ENCODE results near the gene SERPIND1.
"Not testable (repeated sequence)": the region's sequence is repeated elsewhere in the genome, so short reads cannot be mapped to it uniquely, and the experiment has no call there.

Gene SERPIND1

DNA sequence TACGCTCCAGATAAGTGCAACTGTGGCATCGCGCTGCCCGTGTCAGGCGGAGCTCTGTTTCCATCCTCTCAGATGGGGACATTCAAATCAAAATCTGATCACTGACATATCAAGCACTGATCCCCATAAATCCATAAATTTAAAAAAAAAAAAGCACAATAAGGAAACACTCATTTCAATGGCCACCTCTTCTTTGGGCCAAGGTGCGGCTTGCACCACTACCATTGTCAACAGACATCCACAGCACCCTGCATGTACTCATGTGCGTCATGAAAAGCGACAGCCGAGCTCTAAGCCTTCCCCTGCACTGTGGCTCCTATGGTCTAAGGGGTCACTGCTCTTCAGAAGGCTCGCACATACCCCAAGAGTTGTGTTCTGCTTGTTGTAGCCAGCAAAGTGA, 26.7 kb upstream of the SERPIND1 start:
- DNase-seq (ENCODE audit: low read depth) = no peak

DNA sequence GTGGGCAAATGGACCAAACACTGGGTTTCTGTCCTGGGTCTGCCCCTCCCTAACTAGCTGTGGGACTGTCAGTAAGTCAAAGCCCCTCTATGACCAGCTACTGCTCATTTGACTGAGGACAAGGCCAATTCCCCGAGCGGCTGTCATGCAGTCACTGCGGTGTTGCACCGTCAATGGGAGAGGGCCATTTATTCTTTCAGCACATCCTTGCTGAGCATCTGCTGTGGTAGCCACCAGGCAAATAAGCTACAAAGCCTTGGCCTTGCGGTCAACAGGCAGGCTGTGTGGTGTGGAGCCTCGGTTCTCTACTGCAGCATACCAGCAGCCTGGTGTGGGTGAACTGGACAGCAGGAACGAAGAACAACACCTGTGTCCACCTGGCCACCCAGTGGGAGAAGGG, 25.8 kb upstream of the SERPIND1 start:
- no peak for DNase-seq (ENCODE audit: low read depth)

DNA sequence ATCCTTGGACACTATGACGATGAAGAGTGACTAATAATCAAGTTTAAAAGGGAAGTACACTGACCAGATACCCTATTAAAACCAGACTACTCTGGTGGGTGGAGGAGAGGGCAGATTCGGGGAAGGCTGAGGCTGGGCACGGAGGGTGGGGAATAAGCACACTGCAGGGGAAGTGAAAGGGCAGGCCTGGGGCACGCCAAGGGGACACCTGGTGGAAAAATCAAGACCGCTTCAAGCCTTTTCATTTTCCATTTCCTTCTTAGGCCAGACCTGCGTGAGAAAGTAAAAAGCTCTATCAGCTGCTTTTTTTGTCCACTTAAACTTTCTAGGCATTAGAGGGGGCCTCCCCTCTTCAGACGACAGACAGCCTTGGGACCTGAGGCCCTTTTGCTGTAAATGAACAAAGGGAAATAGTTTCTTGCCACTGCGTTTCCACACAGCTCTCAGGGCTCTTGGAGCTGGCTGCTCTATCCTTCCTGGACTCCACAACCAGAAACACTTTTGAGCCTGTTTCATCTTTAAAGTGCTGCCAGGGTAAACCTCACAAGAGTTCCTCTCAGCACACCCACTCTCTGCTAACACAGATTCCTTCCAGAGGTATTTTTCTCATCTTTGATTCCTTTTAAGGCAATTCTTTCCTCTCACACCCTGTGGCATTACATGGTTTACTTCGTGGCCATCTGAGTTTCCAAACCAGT, 25.0 kb upstream of the SERPIND1 start:
- no peak for DNase-seq (ENCODE audit: low read depth)

DNA sequence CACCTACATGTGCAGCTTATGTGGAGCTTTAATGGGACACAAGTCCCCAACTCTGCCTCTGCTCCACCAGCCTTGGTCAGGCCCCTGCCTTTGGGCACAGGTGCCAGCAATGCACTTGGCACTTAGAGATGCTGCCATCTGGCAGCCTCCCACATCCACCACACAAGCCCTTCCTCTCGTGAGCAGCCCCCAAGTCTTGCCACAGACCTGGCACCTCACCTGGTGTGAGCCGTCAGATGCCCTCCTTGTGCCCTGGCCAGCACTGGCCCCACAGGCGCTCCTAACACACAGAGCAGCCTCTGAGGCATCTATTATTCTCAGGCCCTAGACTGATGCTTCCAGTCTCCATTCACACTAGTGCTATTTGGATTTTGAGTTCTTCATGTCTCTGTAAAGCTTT, 24.5 kb upstream of the SERPIND1 start:
- no peak for DNase-seq (ENCODE audit: low read depth)

DNA sequence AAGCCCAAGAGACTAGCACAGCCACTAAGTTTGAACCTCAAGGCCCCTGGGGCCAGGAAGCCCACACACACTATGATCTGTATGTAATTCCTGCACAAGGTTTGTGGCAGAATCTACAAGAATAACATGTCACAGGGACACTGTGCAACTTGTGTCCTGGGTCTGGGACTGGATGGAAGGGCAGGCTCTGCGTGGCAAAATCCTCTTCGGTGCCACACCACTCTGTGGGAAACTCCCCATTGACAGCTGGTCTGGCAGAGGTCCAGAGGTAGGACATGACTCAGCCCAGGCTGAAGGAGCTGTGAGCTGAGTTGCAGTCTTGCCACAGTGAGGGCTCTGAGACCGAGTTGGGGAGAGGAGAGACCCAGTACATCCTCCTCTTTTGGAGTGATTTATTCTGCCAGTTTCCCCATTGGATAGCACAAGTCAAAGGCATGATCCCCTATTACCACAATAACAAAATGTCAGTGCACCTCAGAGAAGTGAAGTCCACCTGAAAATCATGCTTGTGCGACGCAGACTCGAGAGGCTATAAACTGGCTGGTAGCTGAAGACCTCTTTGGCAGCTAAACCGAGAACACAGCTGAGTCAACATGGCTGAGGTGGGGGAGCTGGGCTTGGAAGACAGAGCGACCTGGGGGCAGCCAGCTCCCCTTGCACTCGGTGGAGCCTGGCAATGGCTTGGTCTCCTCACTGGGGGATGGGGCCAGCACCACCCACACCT, 23.3 kb upstream of the SERPIND1 start:
- DNase-seq (ENCODE audit: low read depth) = peak; percentile 77

DNA sequence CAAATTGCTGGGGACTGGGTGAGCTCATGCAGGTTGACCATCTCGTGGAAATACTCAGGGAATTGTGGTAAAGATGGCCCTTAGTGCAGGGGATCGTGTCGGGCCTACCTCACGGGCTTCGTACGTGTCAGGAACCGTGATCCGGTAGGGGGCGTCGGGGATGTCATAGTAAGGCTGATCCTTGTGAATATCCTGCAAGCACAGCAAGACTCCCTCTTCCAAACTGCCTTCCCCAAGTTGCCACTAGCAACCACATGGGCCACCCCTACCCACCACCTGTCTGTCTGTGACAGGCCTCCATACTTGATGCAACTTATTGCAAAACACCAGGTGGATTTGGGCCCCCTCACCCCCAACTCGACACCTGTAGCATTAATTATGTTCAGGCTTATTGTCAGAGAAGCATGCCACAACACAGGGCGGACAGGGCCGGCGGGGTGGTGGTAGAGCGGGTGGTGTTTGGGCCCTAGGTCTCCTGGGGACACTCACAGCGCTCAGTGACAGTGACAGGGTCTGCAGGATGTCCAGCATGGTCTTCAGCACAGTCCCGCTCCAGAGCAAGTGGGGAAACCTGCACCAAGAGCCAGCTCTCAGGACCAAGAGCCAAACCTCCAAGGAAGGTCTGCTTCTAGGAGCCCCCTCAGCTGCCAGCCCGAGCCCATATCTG, 22.6 kb upstream of the SERPIND1 start:
- no peak for DNase-seq (ENCODE audit: low read depth)

DNA sequence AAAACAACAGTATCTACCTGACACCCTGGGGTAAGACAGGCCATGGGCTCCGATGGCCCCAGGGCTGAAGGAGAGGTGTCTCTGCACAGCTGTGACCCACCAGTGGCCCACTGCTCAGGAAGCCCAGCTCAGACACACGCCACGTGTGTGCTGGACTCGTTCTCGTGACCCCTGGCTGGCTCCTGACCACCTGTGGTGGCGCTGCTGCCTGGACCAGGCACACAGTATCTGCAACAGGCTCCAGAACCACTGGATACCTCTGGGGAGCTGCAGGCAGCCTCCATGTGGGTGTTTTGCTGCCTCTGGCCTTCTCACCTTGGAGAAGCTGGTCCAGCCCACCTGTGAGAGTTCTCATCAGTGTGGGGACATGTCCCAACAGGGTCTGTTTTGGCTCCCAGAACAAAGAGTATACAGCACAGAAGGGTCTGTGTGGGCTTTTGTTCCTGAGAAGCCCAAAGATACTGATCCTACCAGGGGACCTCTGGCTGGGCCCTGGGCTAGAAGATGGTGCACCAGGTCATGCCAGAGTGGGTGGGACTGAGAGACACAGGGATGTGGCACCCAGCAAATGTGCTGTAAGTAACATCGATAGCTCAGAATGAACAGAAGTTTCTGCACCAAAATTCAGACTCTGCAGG, 21.7 kb upstream of the SERPIND1 start:
- no peak for DNase-seq (ENCODE audit: low read depth)

DNA sequence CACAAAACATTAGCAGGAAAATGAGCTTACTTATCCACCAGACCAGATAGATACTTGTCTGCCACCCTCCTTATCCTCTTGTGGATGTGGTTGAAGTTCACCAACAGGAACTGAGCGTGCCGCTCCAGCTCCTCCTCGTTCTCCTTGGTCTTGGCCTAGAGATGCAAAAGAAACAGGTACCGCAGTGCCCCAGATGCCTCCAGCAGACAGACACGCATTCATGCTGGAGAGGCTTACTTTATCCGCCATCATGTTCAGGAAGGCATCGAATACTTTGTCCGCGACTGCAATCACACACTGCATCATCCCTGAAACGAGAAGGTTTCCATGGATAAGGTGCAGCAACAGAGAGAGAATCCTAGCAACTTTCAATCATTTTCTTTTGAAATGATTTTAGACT, 21.0 kb upstream of the SERPIND1 start:
- DNase-seq (ENCODE audit: low read depth) = no peak

DNA sequence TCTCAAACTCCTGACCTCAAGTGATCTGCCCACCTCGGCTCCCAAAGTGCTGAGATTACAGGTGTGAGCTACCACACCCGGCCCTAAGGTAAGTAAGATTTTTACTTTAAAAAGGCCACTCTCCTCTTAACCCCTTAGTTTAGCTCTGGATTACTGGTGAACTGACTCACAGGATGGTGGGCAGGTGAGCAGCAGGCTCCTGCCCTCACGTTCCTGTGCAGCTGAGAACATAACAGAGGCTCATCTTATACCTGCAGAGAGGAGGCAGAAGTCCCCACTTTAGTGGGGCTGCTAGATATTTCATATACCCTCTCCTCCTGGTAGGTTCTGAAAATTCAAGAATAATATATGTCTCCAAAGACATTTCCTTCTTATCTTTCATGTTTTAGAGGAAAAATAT, 17.1 kb upstream of the SERPIND1 start:
- no peak for DNase-seq (ENCODE audit: low read depth)

DNA sequence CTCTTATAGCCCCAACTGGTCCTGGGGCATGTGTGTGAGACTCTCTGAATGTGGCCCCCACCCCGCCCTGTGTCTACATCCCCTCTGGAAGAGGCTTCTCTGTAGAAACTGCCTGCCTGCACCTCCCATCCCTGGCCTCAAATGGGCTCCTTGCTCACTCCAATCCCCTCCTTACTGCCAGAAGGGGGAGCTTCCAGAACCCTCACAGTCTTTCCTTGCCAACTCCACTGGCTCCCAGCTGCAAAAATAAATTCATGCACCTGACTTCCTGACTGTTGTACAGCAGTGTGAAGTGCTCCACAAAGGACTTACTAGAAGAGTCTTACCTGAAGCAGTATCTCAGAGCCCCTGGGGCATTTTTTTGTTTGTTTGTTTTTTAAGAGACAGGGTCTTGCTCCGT, 15.2 kb upstream of the SERPIND1 start:
- no peak for DNase-seq (ENCODE audit: low read depth)

DNA sequence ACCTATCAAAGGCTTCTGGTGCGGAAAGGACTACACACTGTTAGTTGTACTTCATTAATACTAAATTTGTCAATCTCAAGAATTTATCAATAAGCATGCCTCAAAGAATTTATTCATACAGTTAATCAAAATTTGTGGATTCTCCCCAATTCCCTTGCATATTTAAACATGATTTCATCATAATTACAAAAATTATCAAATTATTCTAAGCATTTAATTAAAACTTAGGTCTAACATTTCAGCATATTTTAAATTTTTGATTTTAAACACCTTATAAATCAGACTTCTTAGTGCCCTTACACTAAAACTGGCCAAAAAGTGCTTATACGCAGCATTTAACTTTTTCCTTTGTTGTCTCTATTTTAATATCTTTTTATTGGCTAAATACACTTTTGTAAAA, 13.8 kb upstream of the SERPIND1 start:
- no peak for DNase-seq (ENCODE audit: low read depth)

DNA sequence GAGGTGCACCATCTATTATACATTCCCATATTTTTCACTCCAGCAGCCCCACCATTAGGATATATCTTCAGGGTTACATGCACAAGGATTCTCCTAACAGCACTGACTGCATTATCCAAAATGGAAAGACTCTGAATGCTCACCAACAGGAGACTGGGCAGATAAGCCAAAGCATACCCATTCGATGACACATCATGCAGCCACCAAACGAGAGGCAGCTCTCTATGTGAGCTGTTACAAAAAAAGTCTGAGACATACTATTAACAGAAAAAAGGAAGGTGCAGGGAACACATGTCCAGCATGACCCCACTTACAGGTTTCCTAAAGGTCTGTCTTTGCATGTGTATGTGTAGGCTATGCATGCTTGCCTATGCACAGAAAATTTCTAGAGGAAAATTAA, 12.4 kb upstream of the SERPIND1 start:
- DNase-seq (ENCODE audit: low read depth) = no peak

DNA sequence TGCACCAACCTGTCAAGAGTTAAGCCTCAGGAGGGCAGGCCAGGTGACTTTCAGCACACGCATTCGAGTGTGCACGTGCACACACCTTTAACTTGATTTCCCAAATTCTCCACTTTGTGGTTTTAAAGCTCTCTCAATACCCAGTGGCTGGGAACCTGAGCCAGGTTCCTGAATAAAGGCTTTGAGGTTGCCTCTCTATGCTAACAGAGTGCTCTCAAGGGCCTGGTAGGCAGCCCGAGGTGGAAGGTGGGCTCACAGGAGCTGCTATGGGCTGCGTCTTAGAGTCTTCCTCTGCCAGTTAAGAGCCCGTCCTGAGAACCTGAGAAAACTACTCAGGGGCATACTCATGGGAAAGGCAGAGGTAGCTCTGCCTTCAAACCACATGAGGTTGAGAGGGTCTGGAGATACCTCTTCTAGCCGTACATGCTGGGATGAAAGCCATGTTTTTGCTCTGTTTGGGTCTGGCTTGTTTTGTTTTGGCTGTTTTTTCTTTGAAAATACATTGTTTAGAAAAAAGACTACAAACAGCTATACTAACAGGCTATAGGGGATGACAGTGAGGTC, 11.6 kb upstream of the SERPIND1 start:
- DNase-seq (ENCODE audit: low read depth) = no peak

DNA sequence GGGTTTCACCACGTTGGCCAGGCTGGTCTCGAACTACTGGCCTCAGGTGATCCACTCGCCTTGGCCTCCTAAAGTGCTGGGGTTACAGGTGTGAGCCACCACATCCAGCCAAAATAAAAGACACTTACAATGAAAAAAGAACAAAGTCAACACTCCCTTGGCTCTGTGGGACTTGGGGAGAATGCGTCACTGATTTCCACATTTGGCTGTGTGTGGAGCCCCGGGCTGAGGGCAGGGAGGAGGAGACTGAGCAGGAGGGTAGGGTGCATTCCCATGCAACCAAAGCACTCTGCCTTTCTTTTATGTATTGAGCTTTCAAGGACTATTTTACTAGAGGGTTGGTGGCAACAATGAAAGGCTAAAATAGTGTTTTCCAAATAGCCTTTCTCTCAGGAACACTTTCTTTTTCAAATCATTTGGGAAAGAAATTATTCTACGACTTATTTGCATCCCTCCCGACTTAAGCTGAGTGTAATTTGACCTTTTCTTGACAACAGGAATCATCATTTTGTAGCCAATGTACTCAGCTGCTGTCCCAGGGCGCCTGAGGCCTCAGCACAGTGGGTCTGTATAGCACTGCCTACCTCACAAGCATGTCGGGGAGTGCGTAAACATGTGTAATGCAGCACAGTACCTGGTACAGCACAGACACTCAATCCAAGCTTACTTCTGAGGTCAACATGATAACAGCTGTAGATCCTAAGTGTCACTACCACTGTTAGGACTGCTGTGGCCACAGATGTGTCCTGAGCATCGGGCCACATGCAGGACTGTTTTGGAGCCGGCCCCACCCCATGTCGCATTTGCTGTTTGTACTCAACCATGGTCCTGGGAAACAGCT, 10.1 kb upstream of the SERPIND1 start:
- no peak for DNase-seq (ENCODE audit: low read depth)

DNA sequence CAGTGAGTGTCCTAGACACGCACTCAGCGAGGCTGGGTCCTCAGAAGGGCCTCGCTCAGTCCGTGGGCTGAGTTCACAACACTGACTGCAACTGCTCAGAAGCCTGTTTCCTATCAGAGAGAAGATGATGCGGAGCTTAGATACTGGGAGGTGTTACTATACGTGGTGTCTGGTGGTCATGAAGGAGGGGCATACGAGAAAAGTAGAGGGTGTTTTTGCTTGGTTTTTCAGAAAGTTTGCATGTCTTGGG, 9.5 kb upstream of the SERPIND1 start:
- DNase-seq (ENCODE audit: low read depth) = no peak

DNA sequence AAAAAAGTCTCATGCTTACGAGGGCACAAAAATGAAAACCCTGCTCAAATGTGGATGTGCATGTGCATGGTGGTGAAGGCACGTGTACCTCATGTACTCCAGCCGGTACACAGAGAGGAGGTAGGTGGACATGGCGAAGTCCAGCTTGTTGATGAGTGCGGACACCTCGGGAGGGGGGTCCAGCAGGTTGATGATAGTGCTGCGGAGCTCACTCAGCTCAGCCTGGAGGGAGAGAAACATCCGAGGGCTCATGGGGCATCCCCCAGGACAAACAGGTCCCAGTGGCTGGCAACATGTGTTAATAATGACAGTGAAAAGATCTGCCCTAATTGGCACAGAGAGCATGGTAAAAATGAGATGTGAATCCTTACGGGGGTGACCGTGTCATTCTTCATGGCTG, 9.2 kb upstream of the SERPIND1 start:
- no peak for DNase-seq (ENCODE audit: low read depth)

DNA sequence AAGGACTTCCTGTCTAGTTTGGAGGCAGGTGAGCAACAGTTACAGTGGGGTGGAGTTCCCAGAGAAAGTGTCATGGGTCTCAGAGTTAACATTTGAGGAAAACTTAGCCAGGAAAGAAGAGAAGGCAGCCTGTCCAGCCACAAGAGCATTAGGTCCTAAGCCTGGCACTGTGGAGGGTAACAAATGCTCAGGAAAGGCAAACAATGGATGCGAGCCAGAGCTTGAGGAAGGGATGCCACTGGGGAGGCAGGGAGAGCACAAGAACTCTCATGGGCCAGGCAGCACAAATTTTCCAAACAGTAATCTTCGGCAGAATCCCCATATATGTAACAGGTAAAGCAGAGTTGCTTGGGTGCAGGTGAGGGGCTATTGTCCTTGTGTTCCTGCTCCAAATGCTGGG, 8.0 kb upstream of the SERPIND1 start:
- DNase-seq (ENCODE audit: low read depth) = no peak

DNA sequence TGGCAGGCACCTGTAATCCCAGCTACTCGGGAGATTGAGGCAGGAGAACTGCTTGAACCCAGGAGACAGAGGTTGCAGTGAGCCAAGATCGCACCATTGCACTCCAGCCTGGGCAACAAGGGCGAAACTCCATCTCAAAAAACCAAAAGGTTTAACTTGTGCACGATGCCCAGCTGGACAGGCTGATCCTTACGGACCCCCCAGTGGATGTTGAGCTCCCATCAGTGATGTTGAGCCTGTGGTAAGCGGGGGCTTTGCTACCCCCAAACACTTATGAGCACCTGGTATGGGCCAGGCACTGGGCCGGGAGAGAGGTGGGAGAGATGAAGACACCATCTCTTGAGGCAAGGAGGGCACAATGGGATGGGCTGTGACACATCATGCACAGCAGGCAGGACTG, 7.4 kb upstream of the SERPIND1 start:
- DNase-seq (ENCODE audit: low read depth) = no peak

DNA sequence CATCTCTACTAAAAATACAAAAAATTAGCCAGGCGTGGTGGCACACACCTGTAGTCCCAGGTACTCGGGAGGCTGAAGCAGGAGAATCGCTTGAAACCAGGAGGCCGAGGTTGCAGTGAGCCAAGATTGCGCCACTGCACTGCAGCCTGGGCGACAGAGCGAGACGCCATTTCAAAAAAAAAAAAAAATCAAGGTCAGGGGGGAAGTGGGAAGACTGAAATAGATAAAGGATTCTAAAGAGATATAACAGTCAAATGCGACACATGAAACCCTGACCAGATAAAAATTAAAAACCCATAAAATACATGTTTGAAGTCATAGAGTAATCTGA, 4.5 kb upstream of the SERPIND1 start:
- DNase-seq (ENCODE audit: low read depth) = not testable (repeated sequence)

DNA sequence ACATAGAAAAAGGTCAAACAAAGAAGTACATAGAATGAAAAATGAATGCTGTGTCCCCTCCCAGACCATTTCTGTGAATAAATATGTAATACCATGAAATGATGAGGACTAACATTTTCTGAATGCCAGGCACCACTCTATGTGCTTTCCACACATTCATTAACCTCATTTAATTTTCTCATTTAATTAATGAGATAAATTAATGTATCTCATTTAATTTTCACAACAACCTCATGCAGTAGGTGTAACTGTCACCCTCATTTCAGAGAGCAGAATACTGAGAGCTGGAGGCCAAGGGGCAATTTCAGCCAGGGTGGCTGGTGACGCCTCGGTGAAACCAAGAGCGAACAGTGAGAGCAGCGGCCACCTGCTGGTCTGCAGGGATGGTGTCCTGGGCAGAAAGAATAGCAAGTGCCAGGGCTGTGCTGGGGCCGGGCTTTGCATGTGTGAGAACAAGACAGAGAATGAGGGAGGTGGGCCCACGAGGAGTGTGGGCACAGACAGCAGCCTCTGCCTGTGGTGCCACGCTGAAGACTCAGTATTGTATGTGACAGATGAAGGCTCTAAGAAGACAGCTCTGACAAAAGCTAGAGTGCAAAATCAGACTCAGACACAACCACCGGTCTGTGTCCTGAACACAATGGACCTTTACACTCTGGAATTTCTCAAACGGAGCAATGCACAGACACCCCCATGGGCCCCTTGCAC, 1.8 kb upstream of the SERPIND1 start:
- DNase-seq (ENCODE audit: low read depth) = no peak

DNA sequence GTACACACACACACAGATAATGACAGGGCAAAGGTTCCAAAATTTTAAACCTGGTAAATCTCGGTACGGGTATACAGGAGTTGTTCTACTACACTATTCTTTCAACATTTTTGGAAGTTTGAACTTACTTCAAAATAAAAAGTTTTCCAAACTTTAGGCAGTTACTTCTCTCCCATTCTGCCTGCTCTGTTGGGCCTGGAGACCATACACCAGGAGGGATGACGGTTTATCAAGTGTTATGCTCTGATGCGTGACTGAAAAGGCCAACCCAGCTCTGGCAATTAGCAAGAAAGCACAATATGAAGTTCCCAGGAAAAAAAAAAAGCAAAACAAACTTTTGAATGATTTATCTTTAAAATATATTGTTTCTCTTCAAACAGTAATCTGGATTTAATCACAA, 969 bp downstream of the SERPIND1 start:
- no peak for DNase-seq (ENCODE audit: low read depth)

All from GM04504 (cell line).